NCI-H69 (cell line): Measurements from ENCODE around the gene CDKN2AIP.
"Not testable (repeated sequence)": the region's sequence is repeated elsewhere in the genome, so short reads cannot be mapped to it uniquely, and the experiment has no call there.

Source experiments
- DNase-seq: peaks from one replicate; lab custom pipeline; 2025; lab: John Stamatoyannopoulos, UW

The CDKN2AIP gene

GRCh38 chr4:183448436-183448835 lies 4.0 kb downstream of the CDKN2AIP start:
- no peak for DNase-seq

GRCh38 chr4:183449193-183449882 lies 4.9 kb downstream of the CDKN2AIP start:
- DNase-seq, result no peak

GRCh38 chr4:183450108-183450507 lies 5.7 kb downstream of the CDKN2AIP start:
- DNase-seq, result no peak

- DNase-seq, result no peak
Observed at GRCh38 chr4:183455431-183456195, 11.2 kb downstream of the CDKN2AIP start.

- DNase-seq, result no peak
Observed at GRCh38 chr4:183458005-183458404, 13.6 kb downstream of the CDKN2AIP start.

GRCh38 chr4:183463903-183464619 lies 19.6 kb downstream of the CDKN2AIP start:
- not testable (repeated sequence) for DNase-seq

GRCh38 chr4:183465879-183466278 lies 21.4 kb downstream of the CDKN2AIP start:
- DNase-seq, result not testable (repeated sequence)

- no peak for DNase-seq
Observed at GRCh38 chr4:183467246-183467645, 22.8 kb downstream of the CDKN2AIP start.

- DNase-seq, result no peak
Observed at GRCh38 chr4:183468210-183469095, 24.0 kb downstream of the CDKN2AIP start.

- DNase-seq, result no peak
Observed at GRCh38 chr4:183469285-183469684, 24.8 kb downstream of the CDKN2AIP start.

- no peak for DNase-seq
Observed at GRCh38 chr4:183469936-183470335, 25.5 kb downstream of the CDKN2AIP start.

GRCh38 chr4:183470821-183471220 lies 26.4 kb downstream of the CDKN2AIP start:
- DNase-seq, result no peak

GRCh38 chr4:183471946-183472708 lies 27.7 kb downstream of the CDKN2AIP start:
- peak; percentile 71 for DNase-seq

- DNase-seq, result no peak
Observed at GRCh38 chr4:183478123-183478522, 33.7 kb downstream of the CDKN2AIP start.

- no peak for DNase-seq
Observed at GRCh38 chr4:183478926-183479325, 34.5 kb downstream of the CDKN2AIP start.

GRCh38 chr4:183482515-183483095 lies 38.2 kb downstream of the CDKN2AIP start:
- DNase-seq, result not testable (repeated sequence)

- no peak for DNase-seq
Observed at GRCh38 chr4:183483997-183484396, 39.6 kb downstream of the CDKN2AIP start.

GRCh38 chr4:183485411-183486160 lies 41.1 kb downstream of the CDKN2AIP start:
- no peak for DNase-seq

GRCh38 chr4:183492791-183493222 lies 48.4 kb downstream of the CDKN2AIP start:
- DNase-seq, result no peak

- DNase-seq, result no peak
Observed at GRCh38 chr4:183493246-183493645, 48.8 kb downstream of the CDKN2AIP start.
